ENCODE measurements around the gene PRR20C.

DNA sequence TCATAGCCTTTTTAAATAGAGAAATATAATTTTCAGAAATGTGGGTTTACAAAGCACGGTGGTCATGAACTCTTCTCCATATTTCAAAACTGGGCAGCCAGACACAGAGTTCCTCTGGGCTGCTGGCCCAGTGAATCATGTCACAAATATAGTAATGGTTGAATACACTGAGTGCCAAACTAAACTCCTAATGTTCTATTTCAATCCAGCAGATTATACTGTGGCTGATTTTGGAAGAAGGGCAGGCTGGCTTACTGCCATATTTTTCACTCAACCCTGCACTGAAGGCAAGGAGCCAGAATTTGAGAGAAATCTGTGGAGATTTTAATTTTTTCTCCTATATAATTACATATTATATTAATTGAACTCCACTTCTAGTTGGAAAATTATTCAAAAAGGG, 30.2 kb upstream of the PRR20C start:
- TF ChIP-seq, protein P1, sequence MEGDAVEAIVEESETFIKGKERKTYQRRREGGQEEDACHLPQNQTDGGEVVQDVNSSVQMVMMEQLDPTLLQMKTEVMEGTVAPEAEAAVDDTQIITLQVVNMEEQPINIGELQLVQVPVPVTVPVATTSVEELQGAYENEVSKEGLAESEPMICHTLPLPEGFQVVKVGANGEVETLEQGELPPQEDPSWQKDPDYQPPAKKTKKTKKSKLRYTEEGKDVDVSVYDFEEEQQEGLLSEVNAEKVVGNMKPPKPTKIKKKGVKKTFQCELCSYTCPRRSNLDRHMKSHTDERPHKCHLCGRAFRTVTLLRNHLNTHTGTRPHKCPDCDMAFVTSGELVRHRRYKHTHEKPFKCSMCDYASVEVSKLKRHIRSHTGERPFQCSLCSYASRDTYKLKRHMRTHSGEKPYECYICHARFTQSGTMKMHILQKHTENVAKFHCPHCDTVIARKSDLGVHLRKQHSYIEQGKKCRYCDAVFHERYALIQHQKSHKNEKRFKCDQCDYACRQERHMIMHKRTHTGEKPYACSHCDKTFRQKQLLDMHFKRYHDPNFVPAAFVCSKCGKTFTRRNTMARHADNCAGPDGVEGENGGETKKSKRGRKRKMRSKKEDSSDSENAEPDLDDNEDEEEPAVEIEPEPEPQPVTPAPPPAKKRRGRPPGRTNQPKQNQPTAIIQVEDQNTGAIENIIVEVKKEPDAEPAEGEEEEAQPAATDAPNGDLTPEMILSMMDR (IDR thresholded peaks at IDR 0.05), result no peak
- no peak for TF ChIP-seq ZFX (IDR thresholded peaks at IDR 0.05; ENCODE audit: borderline replicate concordance)
